GM23248 (cell line): Measurements from ENCODE around the gene HPX.

Experiments used
- EZH2 ChIP-seq: fragments of 200-600 bp; sonication (generic); IDR thresholded peaks from 2 replicates; pipeline ENCODE4 v1.6.1; 2018; ENCODE audit warnings: antibody characterized with exemption, mild to moderate bottlenecking; ENCODE audit not compliant: insufficient read depth, poor library complexity, severe bottlenecking
- EZH2phosphoT487 ChIP-seq: fragments of 200-600 bp; sonication (generic); IDR thresholded peaks from 2 replicates; pipeline ENCODE4 v1.6.1; 2018; ENCODE audit warnings: antibody characterized with exemption, moderate library complexity, mild to moderate bottlenecking, low read depth; ENCODE audit not compliant: insufficient read depth

DNA sequence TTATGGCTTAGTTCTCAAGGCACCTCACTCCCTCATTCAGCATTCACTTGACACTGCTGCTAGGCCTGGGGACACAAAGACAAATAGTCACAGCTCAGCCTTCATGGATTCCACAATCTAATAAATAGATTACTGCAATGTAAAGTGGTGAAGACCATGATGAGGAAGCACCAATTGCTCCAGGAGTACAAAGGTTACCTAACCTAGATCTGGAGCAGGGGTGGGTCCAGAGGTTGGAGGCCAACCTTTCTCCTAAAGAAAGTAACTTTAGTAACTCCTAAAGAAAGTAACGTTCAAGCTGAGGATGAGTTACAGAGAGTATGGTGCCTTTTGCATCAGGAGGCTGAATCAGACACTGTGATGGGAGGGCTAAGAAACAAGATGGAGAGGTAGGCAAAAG lies 28.8 kb upstream of the HPX start:
- TF ChIP-seq EZH2phosphoT487 (no peak), EZH2 (no peak)
